GM18907 (cell line): ENCODE measurements around the gene PROSER1.
A peak's percentile ranks its signal among the peaks of the same experiment; 100 is the strongest.
"Not testable (repeated sequence)": the region's sequence is repeated elsewhere in the genome, so short reads cannot be mapped to it uniquely, and the experiment has no call there.

Experiments
- ATAC-seq: cut with Tn5 transposase; IDR thresholded peaks from one replicate; pipeline ENCODE4 v1.9.1; 2021; ENCODE audit warnings: mild to moderate bottlenecking, moderate library complexity; ENCODE audit not compliant: unreplicated experiment

Gene PROSER1

DNA sequence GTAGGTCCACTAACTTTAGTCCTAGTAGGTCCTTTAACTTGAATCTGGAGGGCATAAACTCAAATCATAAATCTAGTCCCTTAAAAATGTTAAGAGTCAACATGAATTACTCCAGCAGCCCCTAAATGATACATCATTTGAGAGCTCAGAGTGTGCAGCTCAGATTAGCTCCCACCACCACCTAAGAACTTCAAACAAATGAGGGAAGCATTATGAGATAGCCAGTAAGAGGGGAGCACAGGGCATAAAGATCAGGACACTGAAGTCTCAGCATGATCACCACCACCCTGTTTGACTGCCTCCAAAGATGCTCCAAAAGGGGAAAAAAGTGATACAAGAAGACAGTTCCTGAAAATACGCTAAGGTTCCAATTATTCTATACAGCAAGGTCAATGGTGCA is 5.7 kb downstream of the PROSER1 start:
- no peak for ATAC-seq

DNA sequence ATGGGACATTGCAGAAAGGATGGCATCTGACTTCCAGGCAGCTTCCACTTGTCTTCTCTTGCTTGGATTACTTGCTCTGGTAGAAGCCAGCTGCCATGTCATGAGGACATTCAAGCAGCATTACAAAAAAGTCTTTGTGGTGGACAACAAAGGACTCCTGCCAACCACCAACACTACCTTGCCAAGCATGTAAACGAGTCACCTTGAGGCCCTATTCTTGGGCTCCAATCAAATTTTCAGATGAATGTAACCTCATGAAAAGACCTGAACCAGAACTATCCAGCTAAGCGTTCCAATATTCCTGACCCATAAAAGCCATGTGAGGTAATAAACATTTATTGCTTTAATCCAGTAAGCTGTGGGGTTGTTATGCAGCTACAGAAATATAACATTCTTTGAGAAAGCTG is 12.5 kb downstream of the PROSER1 start:
- no peak for ATAC-seq

DNA sequence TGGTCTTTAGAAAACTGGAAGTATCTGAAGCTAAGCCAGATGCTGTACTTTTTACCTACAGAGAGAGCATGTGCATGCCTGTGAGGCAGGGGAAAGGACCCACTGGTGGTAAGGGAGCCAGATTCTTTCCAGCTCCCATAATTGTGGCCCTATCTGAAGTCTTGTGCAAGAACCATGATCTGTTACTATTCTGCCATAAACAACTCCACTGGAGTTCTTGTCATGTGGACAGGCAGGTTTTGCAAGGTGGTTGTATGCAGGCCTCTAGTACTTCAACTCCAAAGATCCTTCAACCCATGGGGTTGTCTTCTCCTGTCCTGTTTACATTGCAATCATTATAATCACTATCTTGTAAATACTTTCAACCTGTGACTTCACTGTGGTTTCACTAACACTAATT is 14.1 kb downstream of the PROSER1 start:
- ATAC-seq, result no peak

DNA sequence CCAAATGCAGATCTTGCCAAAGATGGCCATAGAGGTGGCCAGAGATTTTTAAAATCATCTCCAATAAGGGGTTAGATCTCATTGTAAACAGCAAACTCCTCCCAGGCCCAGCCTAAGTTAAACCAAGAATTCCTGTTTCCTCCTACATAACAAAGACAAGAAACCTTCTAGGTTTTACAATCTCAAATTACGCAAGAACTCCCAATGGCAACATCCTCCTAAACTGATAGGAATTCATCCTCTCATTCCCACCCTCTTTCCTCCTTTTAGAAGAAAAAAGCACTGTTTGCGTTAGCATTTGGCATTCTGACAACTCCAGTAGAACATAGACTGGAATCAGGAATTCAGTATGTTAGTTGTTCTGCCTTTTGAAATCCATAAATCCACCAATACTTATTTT is 14.6 kb downstream of the PROSER1 start:
- ATAC-seq, result no peak

DNA sequence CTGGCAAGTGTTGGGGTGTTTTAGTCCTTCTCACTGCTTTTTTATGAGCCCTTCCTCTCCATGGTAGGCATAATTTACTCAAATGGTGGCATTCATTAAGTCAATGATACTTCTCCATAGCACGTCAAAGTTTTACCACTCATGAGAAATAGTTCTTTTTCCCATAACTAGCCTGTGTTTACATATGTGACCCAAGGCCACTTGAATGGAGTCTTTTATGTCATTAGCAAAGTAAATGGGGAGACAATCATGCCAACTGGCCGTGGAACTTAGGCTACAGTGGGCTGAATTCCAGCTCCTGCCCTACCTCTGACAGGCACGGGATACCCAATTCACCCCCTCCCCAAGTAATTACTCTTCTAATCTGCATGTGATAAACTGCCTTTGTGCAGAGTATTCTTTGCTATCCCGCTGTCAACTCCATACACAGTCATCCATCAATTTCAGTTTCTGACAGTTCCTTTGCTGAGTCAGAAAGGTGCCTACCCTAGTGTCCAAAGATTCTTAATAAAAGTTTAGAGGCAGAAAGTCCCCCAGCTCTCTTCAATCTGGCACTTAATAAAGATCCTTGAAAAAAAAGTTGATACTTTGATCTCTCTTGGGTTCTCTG is 16.9 kb downstream of the PROSER1 start:
- ATAC-seq, result no peak

DNA sequence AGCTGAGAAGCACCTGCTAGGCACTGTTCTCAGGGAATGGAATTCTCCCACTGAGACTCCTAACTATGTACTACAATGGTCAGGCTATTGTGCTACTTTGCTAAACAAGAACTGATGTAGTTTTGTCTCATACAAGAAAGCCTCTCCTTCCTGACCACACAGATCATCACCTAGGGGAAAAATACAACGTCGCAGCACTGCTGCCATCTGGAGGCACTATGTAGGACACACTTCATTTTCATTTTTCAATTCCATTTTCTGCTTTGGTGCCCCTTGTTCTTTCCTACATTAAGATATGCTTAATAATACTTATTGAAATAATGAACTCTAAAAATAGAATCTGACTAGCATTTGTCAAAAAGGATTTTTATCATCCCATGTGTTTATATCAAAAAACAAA is 21.1 kb downstream of the PROSER1 start:
- ATAC-seq, result peak; percentile 85

DNA sequence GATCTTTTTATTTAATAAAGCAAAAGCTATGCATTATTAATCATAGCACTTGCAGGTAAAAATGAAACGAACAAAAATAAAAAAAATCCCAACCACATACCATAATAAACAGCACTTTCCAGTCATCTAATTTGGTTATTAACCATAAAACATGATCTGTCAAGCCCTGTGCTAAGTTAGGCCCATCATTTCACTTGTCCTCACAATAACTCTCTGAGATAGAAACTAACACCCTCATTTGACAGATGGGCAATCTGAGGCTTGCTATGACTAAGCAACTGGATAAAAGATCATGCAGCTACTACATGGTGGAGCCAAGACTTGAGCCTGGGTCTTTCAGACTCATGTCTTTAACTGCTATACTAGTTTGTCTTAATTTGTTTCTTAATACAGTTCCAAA is 21.8 kb downstream of the PROSER1 start:
- ATAC-seq, result peak; percentile 82

DNA sequence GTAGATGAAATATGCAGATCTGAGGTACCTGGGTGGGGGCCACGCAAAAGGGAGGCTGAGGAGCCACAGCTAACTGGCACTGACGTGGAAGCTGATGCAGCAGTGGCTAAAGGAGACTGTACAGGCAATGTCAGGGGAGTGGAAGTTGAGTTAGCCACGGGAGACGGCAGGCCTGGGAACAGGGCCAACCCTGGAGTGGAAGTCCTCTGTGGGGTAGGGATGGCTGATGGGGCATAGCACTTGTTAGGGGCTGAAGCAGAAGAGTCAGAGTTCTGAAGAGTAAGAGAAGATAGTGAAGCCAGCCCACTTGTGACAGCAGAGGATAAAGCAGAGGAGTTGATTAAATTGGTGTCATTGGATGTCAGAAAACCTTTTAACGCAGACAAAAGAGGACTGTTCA is 24.4 kb downstream of the PROSER1 start:
- ATAC-seq, result no peak

DNA sequence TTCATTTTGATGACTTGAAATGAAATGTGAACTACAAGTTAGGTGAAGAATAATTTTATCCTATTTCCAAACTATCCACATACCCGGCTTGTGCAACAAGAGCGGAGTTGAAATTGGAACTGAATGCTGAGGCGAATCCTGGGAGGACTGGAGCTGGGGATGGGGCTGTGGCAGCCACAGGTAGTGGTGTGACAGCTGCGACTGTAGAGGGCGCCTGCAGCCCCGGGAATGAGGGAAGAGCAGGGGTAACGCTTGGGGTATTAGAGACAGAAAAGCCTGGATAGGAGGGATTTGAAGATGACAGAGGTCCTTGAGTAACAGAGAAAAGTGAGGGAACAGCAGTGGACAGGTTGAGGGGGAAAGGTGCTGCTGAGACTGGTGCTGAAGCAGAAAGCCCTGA is 25.3 kb downstream of the PROSER1 start:
- ATAC-seq, result no peak

DNA sequence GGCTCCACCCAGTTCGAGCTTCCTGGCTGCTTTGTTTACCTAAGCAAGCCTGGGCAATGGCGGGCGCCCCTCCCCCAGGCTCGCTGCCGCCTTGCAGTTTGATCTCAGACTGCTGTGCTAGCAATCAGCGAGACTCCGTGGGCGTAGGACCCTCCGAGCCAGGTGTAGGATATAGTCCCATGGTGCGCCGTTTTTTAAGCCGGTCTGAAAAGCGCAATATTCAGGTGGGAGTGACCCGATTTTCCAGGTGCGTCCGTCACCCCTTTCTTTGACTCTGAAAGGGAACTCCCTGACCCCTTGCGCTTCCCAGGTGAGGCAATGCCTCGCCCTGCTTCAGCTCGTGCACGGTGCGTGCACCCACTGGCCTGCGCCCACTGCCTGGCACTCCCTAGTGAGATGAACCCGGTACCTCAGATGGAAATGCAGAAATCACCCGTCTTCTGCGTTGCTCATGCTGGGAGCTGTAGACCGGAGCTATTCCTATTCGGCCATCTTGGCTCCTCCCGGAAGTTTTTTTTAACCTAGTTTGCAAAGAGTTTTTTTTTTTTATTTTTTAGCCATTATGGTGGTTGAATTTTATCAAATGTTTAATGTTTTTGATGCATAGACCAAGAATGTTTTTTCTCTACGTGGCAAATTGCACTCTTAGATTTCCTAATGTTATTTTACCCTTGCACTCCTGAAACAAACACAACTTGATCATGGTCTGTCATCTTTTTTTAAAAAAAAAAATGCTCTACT is 31.3 kb downstream of the PROSER1 start:
- not testable (repeated sequence) for ATAC-seq

DNA sequence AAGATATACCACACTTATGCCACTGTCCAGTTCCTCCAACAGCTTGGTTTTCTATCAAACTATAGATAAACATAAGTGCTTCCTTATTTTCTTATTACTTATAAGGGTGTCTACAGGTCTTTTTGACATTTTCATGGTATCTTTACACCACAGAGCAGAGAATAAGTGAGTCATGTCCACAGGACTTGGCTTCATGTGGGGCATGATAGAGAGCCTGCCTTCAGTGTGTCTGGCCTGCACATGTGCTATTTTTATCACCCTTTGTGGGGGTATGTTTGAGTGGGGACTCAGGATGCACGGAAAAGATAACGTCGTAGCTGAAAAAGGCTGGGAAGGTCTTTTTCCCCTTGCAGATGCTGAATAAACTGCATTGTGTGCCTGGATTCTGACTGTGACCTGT is 39.1 kb downstream of the PROSER1 start:
- ATAC-seq, result no peak

DNA sequence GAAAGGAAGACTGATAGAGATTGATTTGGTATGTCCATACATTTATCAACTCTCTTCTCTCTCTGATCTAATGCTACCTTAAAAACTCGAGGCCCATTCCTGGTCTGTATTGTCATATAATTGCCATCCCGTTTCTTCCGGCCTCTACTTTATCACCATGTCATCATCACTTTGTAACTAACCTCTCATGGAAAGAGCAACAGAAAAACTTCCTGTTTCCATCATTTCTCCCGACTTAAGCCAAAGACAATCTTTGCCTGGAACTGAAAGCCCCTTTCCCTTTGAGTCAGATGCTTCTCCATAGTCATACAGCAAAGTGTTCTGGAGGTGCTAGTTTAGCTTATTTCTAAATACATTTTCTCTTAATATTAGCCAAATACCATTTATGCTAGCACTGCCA is 44.5 kb downstream of the PROSER1 start:
- no peak for ATAC-seq

DNA sequence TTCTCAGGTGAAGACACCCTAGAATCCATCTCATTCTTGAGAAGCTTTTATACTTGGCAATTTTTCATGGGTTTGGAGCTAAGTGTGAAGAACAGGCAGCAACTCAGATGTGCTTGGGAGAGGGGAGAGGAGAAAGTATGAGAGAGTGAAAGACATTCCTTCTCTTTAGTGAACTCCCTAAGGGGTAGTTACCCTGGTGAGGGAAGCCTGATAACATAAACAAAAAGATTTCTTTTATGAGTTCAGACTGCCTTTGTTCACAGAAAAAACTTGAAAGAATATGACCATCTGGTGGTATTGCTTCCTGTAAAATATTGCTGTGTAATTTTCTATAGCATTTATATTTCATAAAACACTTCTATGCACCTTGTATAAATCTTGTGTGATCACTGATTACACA is 47.2 kb downstream of the PROSER1 start, which contains the start of gene STOML3:
Gene STOML3, minus strand, starts transcription at position 139 of the 400 bp plus-strand sequence. Its CDS starts 110 bp downstream, at position 29.
- no peak for ATAC-seq

DNA sequence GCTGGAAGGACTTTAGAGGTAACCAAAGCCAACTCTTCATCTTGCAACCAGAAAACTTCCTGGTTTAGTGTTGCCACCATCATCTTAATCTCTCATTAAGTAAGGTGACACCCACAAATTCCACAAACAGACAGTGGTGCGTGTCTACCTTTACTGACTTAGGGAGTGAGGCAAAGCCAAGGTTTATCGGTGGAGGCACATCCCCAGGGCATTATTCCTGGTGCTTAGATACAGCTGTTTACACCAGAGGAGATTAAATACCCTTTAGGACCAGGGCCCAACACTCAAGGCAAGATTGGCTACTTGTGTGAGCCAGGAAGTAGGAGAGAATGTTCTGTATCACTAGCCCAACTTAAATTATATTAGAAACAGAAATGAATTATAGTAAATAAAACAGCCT is 56.8 kb downstream of the PROSER1 start:
- ATAC-seq, result no peak

DNA sequence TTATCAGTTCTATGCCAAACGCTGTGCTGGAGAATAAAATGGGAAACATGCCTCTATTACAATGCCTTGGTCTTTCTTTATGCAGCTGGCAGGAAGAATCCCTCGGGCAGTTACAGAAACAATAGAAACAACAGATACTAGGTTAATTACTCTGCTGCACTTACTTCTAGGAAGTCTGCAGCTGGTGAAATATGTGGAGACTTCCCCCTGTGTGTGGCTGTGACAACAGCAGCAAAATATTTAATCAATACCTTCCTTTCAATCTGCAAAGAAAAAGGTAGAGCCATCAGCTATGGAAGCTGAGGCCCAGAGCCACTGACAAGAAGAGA is 57.2 kb downstream of the PROSER1 start:
- no peak for ATAC-seq

DNA sequence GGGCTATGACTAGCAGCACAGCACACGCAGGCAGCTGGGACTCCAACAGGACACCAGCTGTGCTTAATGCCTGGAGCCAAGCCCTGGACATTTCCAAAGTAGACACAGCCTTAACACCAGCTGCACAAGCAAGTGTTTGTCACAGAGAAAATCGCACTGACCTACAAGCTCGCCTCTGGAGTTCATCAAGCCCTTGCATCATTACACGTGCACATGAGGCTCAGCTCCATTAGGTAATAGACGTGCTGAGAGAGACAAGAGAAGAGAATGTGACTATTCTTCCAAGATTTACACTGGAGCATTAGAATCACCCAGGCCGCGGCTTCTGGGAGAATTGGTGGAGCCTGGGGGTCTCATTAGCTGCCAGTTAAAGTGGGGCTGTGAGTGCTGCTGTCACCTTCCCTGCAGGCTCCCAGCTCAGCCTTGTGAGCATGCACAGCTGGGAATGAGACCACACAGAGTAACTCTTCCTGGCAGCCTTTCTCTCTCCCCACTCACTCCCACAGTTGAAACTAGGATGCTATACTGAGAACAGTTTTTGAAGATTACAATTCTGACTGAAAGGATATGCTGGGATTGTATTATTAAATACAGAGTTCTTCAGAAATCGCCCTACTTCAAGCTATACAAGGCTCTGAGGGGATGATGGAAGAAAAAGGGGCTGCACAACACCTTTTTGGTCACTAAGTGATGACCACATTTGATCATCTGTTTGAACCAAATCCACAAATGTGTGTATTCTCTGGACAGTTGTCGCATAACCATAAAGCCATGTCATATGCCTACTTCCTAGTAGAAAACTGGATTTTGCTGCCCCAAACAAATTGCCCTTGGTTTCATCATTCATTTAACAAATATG is 57.8 kb downstream of the PROSER1 start:
- ATAC-seq, result no peak

DNA sequence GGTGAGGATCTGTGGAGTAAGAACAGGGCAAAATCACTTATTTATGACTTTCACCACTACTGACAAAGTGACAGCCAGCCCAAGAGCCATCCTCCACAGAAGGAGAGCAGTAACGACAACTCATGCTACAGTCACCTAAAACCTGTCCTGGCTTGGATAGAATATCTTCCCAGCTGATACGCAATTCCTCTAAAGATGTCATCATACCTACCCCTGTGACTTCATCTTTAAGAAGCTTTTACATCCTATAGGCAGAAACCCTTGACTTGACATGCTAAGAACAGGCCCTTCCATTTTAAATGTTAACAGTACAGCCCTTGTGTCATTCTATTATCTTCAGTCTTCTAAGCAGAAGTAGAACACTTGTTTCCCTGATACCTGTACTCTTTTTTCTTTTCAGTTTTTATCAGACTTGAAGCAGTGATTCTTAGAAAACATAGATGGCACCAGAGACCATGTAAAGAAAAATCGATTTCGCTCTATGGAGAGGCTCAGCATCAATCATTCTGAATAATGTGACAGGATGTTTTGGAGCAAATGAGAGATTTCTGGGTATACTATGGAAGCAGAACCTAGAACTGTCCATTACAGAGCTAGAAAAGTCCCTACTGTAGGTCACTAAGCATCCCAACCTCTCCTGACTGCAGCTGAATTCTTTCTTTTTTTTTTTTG is 67.4 kb downstream of the PROSER1 start:
- no peak for ATAC-seq

DNA sequence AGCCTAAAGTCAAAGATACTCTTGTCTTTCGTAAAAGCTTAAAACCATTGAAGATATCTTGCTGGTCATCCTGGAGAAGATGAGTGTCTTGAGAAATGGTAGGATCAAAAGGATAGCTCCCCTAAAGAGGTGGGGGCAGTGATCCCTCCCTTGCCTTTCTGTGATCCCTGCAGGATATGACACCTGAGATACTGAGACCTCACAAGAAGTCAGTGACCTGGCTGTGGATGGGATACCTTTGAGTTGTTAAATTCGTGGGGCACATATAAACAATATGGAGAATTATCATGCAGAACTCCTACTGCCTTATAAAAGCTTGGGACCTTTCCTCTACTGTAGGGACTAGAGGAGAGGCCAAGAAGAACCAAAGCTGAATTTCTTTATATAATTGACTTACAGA is 68.7 kb downstream of the PROSER1 start:
- ATAC-seq, result no peak

DNA sequence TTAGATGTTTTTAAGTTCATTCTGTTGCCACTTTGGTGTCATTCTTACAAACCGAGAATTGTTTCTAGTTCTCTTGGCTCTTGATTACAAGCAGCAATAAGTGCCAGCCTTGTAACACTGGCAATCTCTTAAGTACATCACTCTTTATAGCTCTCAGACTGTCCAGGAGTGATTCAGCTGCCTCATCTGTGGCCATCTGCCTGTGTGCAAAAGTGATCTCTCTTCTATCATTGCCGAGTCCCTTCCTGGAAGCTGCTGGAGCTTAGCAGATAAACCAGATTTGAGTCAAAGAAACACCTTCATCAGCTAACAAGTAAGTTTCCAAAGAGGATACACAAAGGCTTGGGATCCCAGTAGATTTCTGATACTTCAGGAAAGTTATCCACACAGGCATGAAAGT is 70.4 kb downstream of the PROSER1 start:
- ATAC-seq, result no peak

DNA sequence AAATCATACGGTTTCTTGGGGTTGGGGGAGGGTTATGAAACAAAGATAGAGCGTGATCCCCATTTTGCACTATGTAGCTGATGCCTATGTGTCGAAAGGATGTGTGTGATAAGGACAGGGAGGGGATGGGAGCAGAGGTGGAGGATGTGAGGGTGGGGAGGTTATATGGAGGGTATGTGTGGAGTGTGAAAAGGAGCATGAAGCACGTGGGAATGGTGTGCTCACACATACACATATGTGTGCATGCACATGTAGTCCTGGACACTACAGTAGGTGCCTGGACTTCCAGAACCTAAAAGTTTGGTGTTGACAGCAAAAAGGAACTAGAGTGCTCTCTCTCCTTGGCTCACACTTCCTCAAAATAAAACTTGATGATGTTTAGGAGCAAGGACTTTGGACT is 72.6 kb downstream of the PROSER1 start:
- no peak for ATAC-seq

DNA sequence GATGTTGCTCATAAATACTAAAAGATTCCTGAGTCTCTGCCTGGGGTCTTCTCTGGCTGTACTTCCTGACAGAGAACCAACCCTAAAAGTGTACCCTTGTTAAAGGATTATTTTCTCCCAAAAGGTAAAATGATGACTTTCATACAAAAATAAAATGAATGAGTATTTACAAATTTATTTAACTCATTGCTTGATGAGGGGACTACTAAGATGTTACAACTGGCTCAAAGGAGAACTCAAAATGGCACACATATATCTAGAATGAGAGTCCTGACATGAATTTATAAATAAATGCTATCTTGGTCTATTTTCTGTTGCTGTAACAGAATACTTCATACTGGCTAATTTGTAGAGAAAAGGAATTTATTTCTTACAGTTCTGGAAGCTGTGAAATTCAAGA is 77.7 kb downstream of the PROSER1 start:
- no peak for ATAC-seq
